MCF 10A (cell line): ENCODE results near the gene DNM3. TPM values are rescaled to one million over a fixed set of nuclear protein-coding genes. Genes with fewer than 3 reads are reported as not detected.
A peak's percentile ranks its signal among the peaks of the same experiment; 100 is the strongest.

Source experiments
- BruUV-seq: library from RNA; stranded (reverse); fragments of 400-500 nt; replicated peaks from 2 replicates; lab custom pipeline; 2021; lab: Mats Ljungman, UMichigan
- CTCF ChIA-PET: fragments of 300-600 bp; sonication (Branson Sonifier 250); formaldehyde crosslinking; extraction: SDS; loops from one replicate; lab custom pipeline; 2021; ENCODE audit warnings: antibody characterized with exemption, inconsistent platforms; lab: Yijun Ruan, JAX
- POLR2A ChIA-PET: fragments of 300-600, 350-650 bp; sonication (Branson Sonifier 250); formaldehyde crosslinking; extraction: SDS; loops from one replicate; lab custom pipeline; 2020; ENCODE audit warnings: antibody characterized with exemption, inconsistent platforms; lab: Yijun Ruan, JAX
- DNase-seq: peaks from one replicate; pipeline ENCODE4 v3.0.0-alpha.2; 2018; ENCODE audit not compliant: unreplicated experiment
- H3K27ac Mint-ChIP-seq: one replicate; pipeline ENCODE4 v1.8.0; 2022; ENCODE audit warnings: mild to moderate bottlenecking, low read depth, mixed read lengths; ENCODE audit not compliant: unreplicated experiment
- H3K27me3 Mint-ChIP-seq: one replicate; pipeline ENCODE4 v1.8.0; 2022; ENCODE audit warnings: mixed read lengths; ENCODE audit not compliant: insufficient read depth, unreplicated experiment
- H3K36me3 Mint-ChIP-seq: one replicate; pipeline ENCODE4 v1.8.0; 2022; ENCODE audit warnings: mild to moderate bottlenecking, moderate library complexity, mixed read lengths; ENCODE audit not compliant: insufficient read depth, unreplicated experiment
- H3K4me1 Mint-ChIP-seq: one replicate; pipeline ENCODE4 v1.8.0; 2022; ENCODE audit warnings: mixed read lengths; ENCODE audit not compliant: insufficient read depth, unreplicated experiment
- H3K4me3 Mint-ChIP-seq: one replicate; pipeline ENCODE4 v1.8.0; 2022; ENCODE audit warnings: mild to moderate bottlenecking, moderate library complexity, mixed read lengths; ENCODE audit not compliant: unreplicated experiment
- H3K9me3 Mint-ChIP-seq: one replicate; pipeline ENCODE4 v1.8.0; 2022; ENCODE audit warnings: mixed read lengths; ENCODE audit not compliant: unreplicated experiment
- intact Hi-C: fragments of 100-400 bp; cut with micrococcal nuclease; formaldehyde crosslinking; loops from 2 replicates; pipeline ENCODE4 v1.14.1; 2022
- total RNA-seq: library from RNA; stranded (reverse); gene quantifications from 2 replicates; pipeline ENCODE4 v1.2.3, GENCODE V29; 2022
- TF ChIP-seq, protein P1 (sequence below): fragments of 200-600 bp; IDR thresholded peaks from one replicate; pipeline ENCODE4 v1.8.0; 2022; ENCODE audit warnings: antibody characterized with exemption, mild to moderate bottlenecking; ENCODE audit not compliant: unreplicated experiment

Gene DNM3
- total RNA-seq, 1 experiment from 2014 or later, result 0.68 TPM

DNA sequence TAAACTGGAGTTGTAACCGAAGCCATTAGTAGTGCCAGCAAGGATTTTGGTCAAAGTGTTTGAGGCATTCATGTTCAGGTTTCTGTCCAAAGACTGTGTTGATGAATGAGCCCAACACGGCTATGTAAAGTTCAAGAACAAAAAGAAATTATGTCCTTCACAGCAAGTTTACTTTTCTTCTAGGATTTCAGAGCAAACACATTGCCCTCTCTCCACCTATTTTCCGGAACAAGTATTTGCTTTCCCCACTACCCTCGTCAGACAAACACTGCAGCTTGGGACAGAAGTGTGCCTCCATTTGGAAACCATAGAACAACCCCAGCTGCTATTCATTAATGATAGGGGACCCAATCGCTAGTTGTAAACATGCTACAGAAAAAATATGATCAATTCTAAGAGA is 427.8 kb downstream of the DNM3 start:
- Mint-ChIP-seq H3K4me1 (peaks cover 26% of the 10 kb centered on the region), H3K27ac (no peak overlapping the region)
- TF ChIP-seq, protein P1, sequence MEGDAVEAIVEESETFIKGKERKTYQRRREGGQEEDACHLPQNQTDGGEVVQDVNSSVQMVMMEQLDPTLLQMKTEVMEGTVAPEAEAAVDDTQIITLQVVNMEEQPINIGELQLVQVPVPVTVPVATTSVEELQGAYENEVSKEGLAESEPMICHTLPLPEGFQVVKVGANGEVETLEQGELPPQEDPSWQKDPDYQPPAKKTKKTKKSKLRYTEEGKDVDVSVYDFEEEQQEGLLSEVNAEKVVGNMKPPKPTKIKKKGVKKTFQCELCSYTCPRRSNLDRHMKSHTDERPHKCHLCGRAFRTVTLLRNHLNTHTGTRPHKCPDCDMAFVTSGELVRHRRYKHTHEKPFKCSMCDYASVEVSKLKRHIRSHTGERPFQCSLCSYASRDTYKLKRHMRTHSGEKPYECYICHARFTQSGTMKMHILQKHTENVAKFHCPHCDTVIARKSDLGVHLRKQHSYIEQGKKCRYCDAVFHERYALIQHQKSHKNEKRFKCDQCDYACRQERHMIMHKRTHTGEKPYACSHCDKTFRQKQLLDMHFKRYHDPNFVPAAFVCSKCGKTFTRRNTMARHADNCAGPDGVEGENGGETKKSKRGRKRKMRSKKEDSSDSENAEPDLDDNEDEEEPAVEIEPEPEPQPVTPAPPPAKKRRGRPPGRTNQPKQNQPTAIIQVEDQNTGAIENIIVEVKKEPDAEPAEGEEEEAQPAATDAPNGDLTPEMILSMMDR, result no peak

DNA sequence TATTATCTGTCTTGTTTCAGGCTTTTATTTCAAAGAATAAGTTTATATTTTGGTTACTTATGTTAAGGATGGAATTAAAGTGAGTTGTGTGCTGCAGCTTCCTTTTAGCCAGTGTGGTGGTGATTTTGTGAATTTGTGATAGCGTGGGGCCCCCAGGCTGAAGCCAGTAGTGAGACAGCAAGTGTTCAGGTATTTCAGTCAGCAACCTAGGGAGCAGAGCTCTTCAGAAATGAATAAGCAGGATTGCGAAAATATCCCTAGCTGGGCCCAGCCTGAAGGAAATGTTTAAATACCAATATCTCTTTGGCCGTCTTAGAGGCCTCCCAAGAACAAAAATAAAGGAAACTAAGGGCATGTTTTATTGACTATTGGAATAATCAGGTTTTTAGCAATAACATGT is 428.3 kb downstream of the DNM3 start:
- POLR2A ChIA-PET, result interaction anchor here (0.5 to 2.1 kb wide), 13 partner anchors 16 to 1495 kb away, joined by 3 to 8 read pairs (median 3); partner anchors contain the start of gene PIGC

More for the DNA sequence above, 427.8 kb downstream of the DNM3 start:
- Mint-ChIP-seq H3K9me3 (no peaks in the 10 kb centered on the region), H3K36me3 (no peaks in the 10 kb centered on the region), H3K4me3 (no peak overlapping the region), H3K27me3 (no peaks in the 10 kb centered on the region)
- BruUV-seq, result no TSS peak
- ChIA-PET POLR2A (interaction anchor here (0.9 to 2.1 kb wide), 9 partner anchors 15 to 175 kb away, joined by 3 to 8 read pairs (median 3); partner anchors contain the start of gene PIGC), CTCF (interaction anchor here (0.7 to 2.7 kb wide), 13 partner anchors 10 to 266 kb away, joined by 3 to 16 read pairs (median 4); no protein-coding TSS in a partner anchor)
- DNase-seq, result no peak
- intact Hi-C loops, result loop anchor here (5.0 kb wide), 1 partner anchor 177 kb away; no protein-coding TSS in a partner anchor

DNA sequence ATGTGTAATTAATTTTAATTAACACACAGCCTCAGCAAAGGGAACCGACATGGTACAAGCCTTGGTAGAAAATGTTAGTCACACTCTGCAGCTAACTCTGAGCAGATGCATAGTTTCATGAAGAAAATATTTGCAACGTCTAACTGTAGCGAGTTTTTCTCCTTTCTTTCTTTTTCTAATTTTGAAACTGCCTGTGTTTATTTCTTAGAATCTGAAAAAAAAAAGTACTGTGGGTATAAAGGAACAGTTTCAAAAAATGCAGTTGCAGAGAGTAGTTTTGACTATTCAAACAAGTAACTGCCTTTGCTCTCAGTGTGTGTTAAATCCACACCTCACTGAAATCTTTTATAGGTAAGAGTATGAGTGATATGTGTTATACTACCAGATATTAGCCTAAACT is 429.3 kb downstream of the DNM3 start:
- ChIA-PET POLR2A (interaction anchor here (0.6 to 1.3 kb wide), 3 partner anchors 93 to 775 kb away, joined by 3 to 4 read pairs (median 3); no protein-coding TSS in a partner anchor), CTCF (interaction anchor here (0.6 to 2.7 kb wide), 11 partner anchors 107 to 1554 kb away, joined by 3 to 16 read pairs (median 4); no protein-coding TSS in a partner anchor)
- no peak overlapping the region for H3K4me3 Mint-ChIP-seq
- no TSS peak for BruUV-seq
- peaks cover 29% of the 10 kb centered on the region for H3K4me1 Mint-ChIP-seq
- no peak for DNase-seq
- H3K9me3 Mint-ChIP-seq, result no peaks in the 10 kb centered on the region
- no peaks in the 10 kb centered on the region for H3K27me3 Mint-ChIP-seq
- TF ChIP-seq, protein P1, result no peak
- H3K36me3 Mint-ChIP-seq, result no peaks in the 10 kb centered on the region
- intact Hi-C loops, result no loop called here
- H3K27ac Mint-ChIP-seq, result no peak overlapping the region

More for the DNA sequence above, 428.3 kb downstream of the DNM3 start:
- intact Hi-C loops, result loop anchor here (5.0 kb wide), 1 partner anchor 177 kb away; no protein-coding TSS in a partner anchor
- CTCF ChIA-PET, result interaction anchor here (0.7 to 2.7 kb wide), 14 partner anchors 11 to 267 kb away, joined by 3 to 16 read pairs (median 4); no protein-coding TSS in a partner anchor
- no peaks in the 10 kb centered on the region for H3K27me3 Mint-ChIP-seq
- BruUV-seq, result no TSS peak
- peaks cover 29% of the 10 kb centered on the region for H3K4me1 Mint-ChIP-seq
- H3K9me3 Mint-ChIP-seq, result no peaks in the 10 kb centered on the region
- no peaks in the 10 kb centered on the region for H3K36me3 Mint-ChIP-seq
- no peak overlapping the region for H3K27ac Mint-ChIP-seq
- no peak overlapping the region for H3K4me3 Mint-ChIP-seq
- DNase-seq, result peak; percentile 63
- TF ChIP-seq, protein P1, result no peak

DNA sequence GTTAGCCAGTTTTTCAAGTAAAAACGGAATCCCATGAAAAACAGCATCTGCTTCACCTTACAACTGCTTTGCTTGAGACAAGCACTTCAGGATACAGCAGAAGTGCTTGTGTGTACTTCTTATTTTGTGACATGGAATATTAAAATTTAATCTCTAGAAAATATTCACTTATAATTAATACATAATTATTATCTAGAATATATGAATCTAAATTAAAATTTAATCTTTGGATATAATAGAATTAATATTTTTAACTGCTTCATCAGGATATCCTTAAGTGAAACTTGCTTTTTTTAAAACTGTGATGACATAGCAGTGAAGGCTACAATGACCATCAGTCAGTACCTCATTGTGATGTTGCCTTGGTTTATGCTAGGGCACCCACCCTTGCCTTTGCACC is 430.8 kb downstream of the DNM3 start:
- CTCF ChIA-PET, result interaction anchor here (1.2 to 1.7 kb wide), 2 partner anchors 127 to 181 kb away, joined by 3 to 8 read pairs; no protein-coding TSS in a partner anchor
- Mint-ChIP-seq H3K4me3 (no peak overlapping the region), H3K9me3 (no peaks in the 10 kb centered on the region), H3K36me3 (no peaks in the 10 kb centered on the region), H3K27ac (no peak overlapping the region), H3K4me1 (peaks cover 29% of the 10 kb centered on the region), H3K27me3 (no peaks in the 10 kb centered on the region)
- TF ChIP-seq, protein P1, result no peak
- no peak for DNase-seq
- intact Hi-C loops, result no loop called here
- POLR2A ChIA-PET, result interaction anchor here (1.0 kb wide), 2 partner anchors 16 to 17 kb away, joined by 3 read pairs; no protein-coding TSS in a partner anchor
- BruUV-seq, result no TSS peak
